HG03097 (cell line): ENCODE data around the gene ADAMTS18.
"Not testable (repeated sequence)": the region's sequence is repeated elsewhere in the genome, so short reads cannot be mapped to it uniquely, and the experiment has no call there.

Experiments
- ATAC-seq: cut with Tn5 transposase; IDR thresholded peaks from one replicate; pipeline ENCODE4 v1.9.1; 2021; ENCODE audit not compliant: unreplicated experiment, low FRiP score

The ADAMTS18 gene

DNA sequence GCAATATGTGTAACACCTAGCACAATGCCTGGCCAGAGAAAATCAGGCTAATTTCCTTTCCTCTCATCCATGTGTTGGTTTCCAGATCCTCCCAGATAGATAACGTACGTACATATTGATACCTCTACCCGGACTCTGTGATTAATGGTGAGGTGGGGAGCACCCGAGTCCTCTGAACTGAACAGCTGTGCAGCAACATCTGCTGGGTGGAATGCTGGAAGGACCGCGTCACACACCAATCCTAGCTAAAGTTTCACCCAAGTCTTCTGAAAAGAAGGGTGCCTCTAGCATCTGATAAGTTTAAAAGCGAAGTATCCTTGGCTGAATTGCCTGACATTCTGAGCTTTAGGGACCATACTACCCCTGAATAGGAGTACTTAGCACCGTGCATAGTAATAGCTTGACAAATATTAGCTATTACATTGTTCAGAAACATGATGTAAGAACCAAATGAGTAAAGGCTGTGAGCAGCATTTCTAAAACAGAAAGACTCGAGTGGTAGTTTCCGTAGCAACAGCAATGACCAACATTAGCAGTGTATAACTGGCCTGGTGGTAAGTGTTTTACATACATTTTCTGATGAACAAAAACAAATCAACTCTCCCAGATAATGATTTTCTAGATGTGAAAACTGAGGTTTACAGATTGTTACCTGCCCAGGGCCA is 144.3 kb downstream of the ADAMTS18 start:
- no peak for ATAC-seq

- ATAC-seq: no peak
Measured at GRCh38 chr16:77289331-77289809, 145.5 kb downstream of the ADAMTS18 start.

- ATAC-seq: no peak
Measured at GRCh38 chr16:77288222-77288621, 146.6 kb downstream of the ADAMTS18 start.

- no peak for ATAC-seq
Measured at GRCh38 chr16:77285676-77286075, 149.2 kb downstream of the ADAMTS18 start.

DNA sequence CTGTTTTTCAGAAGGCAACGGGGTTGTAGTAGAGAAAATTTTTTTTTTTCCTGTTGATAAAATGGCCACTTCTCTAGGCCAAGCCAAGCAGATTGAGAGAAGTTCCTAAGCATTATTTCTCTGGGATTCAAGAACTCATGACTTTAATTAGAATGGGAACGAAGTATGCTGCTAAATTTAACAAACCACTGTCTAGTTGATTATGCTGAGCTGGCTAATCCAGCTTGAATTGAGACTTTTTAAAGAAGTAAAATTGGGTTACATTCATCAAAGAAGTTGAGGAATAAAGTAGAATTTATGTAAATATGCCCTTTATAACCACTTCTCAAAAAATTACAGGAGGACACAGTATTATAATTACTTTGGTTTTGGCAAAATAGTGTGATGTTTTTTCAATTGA is 152.5 kb downstream of the ADAMTS18 start:
- no peak for ATAC-seq

- not testable (repeated sequence) for ATAC-seq
Measured at GRCh38 chr16:77279316-77279715, 155.5 kb downstream of the ADAMTS18 start.

DNA sequence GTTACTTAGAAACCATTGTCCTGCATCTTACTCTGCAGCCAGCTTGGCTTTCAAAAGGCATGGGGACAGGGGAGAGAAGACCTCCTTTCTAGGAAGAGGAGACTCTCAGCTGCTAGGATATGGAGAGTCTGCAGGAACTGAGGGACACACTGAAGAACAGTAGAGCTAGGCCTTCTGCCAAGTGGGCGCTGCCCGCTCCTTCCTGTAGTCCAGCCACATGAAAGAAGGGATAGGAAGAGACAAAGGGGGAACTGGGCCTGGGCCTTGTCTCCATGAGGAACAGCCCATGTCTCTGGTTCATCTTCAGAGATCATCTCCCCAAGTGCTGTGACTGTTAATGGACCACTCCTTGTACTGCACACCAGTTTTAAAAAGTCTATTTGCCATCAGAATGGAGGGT is 157.3 kb downstream of the ADAMTS18 start:
- no peak for ATAC-seq

GRCh38 chr16:77277141-77277540 is 157.7 kb downstream of the ADAMTS18 start:
- no peak for ATAC-seq

- no peak for ATAC-seq
Measured at GRCh38 chr16:77276661-77277060, 158.2 kb downstream of the ADAMTS18 start.

GRCh38 chr16:77275303-77275702 is 159.5 kb downstream of the ADAMTS18 start:
- ATAC-seq: not testable (repeated sequence)

DNA sequence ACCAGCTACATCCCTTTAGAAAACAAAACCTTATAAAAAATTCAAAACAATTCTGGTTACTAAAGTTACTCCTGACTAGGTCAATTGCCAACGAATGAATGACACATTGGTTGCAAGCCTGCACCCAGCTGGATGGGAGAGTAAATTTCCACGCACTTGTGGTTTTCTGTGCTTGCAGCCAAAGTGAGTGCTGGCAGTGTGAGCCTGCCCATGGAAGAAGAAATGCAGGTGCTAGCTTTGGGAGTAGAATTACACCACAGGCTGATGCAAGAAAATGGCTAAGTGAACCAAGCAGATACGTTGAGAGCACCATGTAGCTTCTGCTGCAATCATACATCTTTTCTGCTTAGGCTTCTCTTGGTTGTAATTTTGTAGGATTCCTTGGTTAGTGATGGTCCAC is 161.0 kb downstream of the ADAMTS18 start:
- no peak for ATAC-seq

GRCh38 chr16:77271532-77272426 is 163.1 kb downstream of the ADAMTS18 start:
- ATAC-seq: no peak

DNA sequence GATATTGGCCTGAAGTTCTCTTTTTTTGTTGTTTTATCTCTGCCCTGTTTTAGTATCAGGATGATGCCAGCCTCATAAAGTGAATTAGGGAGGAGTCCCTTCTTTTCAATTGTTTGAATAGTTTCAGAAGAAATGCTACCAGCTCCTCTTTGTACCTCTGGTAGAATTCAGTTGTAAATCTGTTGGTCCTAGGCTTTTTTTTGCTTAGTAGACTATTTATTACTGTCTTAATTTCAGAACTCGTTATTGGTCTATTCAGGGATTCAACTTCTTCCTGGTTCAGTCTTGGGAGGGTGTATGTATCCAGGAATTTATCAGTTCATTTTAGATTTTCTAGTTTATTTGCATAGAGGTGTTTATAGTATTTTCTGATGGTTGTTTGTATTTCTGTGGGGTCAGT is 168.6 kb downstream of the ADAMTS18 start:
- not testable (repeated sequence) for ATAC-seq

- ATAC-seq: no peak
Measured at GRCh38 chr16:77262971-77263370, 171.9 kb downstream of the ADAMTS18 start.

- no peak for ATAC-seq
Measured at GRCh38 chr16:77250400-77250799, 184.4 kb downstream of the ADAMTS18 start.

DNA sequence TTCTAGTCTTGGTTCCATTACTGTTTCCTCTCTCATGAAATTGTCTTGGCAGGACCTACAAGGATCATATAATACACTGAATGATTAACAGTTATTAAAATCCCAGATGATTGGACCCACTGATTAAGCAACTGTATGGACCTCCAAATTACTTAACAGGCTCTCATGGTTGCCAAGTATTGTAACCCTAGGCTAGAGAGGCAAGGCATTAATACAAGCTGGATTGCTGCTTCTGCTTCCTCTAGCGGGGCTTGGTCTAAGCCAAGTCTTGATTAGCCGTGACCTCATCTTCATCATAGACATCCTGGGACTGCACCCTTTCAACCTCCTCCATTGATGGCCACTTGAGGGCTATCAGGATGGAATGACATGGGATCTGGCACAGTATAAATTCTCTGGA is 188.7 kb downstream of the ADAMTS18 start:
- no peak for ATAC-seq

DNA sequence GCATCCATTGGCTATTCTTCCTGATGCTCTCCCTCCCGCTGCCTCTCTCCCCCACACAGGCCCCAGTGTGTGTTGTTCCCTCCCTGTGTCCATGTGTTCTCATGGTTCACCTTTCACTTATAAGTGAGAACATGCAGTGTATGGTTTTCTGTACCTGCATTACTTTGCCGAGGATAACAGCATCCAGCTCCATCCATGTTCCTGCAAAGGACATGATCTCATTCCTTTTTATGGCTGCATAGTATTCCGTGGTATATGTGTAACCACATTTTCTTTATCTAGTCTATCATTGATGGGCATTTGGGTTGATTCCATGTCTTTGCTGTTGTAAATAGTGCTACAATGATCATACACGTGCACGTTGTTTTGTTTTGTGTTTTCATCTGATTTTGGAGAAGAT is 192.4 kb downstream of the ADAMTS18 start:
- ATAC-seq: not testable (repeated sequence)

DNA sequence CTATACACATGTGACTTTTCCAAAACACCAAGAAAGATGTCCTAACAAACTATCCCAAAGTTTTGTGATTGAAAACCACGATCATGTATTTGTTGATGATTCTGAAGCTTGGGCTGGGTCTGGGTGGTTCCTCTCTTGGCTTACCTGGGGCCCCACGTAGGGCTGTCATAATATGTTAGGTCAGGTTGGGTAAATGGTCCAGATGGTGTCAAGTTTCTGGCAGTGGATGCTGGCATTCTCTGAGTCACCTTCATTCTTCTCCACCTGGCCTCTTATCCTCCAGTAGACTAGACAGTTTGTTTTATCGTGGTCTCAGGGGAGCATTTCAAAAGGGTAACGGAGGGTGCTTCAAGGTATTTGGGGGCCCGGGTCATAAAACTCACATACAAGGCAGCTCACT is 196.2 kb downstream of the ADAMTS18 start:
- no peak for ATAC-seq

- ATAC-seq: peak; percentile 99
Measured at GRCh38 chr16:77236063-77236511, 198.7 kb downstream of the ADAMTS18 start.

- no peak for ATAC-seq
Measured at GRCh38 chr16:77234611-77235010, 200.2 kb downstream of the ADAMTS18 start.

DNA sequence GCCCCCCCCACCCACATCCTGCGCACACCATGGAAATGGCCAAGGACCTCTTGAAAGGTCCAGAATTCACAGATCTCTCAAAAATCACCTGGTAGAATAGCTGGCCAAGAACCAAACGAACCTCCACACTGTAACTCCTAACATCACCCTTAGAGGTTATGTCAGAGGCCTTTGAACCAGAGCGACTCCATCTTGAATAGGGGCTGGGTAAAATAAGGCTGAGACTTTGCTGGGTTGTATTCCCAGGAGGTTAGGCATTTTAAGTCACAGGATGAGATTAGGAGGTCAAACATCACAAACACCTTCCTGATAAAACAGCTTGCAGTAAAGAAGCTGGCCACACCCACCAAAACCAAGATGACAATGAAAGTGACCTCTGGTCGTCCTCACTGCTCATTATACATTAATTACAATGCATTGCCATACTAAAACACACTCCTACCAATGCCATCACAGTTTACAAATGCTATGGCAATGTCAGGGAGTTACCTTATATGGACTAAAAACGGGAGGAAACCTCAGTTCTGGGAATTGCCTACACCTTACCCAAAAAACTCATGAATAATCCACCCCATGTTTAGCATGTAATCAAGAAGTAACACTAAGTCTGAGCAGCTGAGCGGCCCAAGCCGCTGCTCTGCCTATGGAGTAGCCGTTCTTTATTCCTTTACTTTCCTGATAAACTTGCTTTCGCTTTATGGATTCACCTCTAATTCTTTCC is 200.9 kb downstream of the ADAMTS18 start:
- ATAC-seq: no peak
